GM10248 (cell line): ENCODE measurements around the gene EPS8L3.

Experiments
- CTCF ChIA-PET: fragments of 300-600 bp; sonication (Branson Sonifier 250); formaldehyde crosslinking; extraction: SDS; loops from one replicate; lab custom pipeline; 2021; ENCODE audit warnings: antibody characterized with exemption; lab: Yijun Ruan, JAX
- POLR2A ChIA-PET: fragments of 350-650 bp; sonication (Branson Sonifier 250); formaldehyde crosslinking; extraction: SDS; loops from one replicate; lab custom pipeline; 2020; ENCODE audit warnings: antibody characterized with exemption; lab: Yijun Ruan, JAX
- DNase-seq: peaks from one replicate; pipeline ENCODE4 v3.0.0; 2012; ENCODE audit errors: extremely low spot score
- CTCF ChIP-seq: IDR thresholded peaks from 2 replicates; pipeline ENCODE4 v1.5.1; 2012; ENCODE audit warnings: mild to moderate bottlenecking, low read depth; ENCODE audit errors: extremely low read depth, missing control alignments, control extremely low read depth

Gene EPS8L3

GRCh38 chr1:109790735-109791494 lies 27.2 kb upstream of the EPS8L3 start:
- peak; percentile 53 for TF ChIP-seq CTCF
- ChIA-PET POLR2A (interaction anchor here (1.0 kb wide), 1 partner anchor 195 kb away, joined by 3 read pairs; no protein-coding TSS in a partner anchor), CTCF (interaction anchor here (0.6 to 14.2 kb wide), 26 partner anchors 9 to 326 kb away, joined by 3 to 169 read pairs (median 4); partner anchors contain the start of gene AHCYL1)
- peak; percentile 85 for DNase-seq

GRCh38 chr1:109790329-109790728 lies 26.6 kb upstream of the EPS8L3 start:
- CTCF ChIA-PET, result interaction anchor here (0.6 to 14.2 kb wide), 24 partner anchors 9 to 327 kb away, joined by 3 to 169 read pairs (median 4); partner anchors contain the start of gene AHCYL1
- POLR2A ChIA-PET, result interaction anchor here (1.0 kb wide), 1 partner anchor 195 kb away, joined by 3 read pairs; no protein-coding TSS in a partner anchor
- TF ChIP-seq CTCF, result no peak
- DNase-seq, result no peak

- ChIA-PET CTCF (interaction anchor here (0.8 to 14.2 kb wide), 11 partner anchors 8 to 225 kb away, joined by 3 to 169 read pairs (median 7); partner anchors contain the start of gene AHCYL1), POLR2A (no interaction called here)
- DNase-seq, result no peak
- no peak for TF ChIP-seq CTCF
Observed at GRCh38 chr1:109789551-109790180, 25.9 kb upstream of the EPS8L3 start.

GRCh38 chr1:109788695-109789521 lies 25.2 kb upstream of the EPS8L3 start:
- DNase-seq, result peak; percentile 57
- ChIA-PET POLR2A (no interaction called here), CTCF (interaction anchor here (0.8 to 14.2 kb wide), 8 partner anchors 11 to 243 kb away, joined by 3 to 169 read pairs (median 4); partner anchors contain the start of gene AHCYL1)
- TF ChIP-seq CTCF, result no peak

GRCh38 chr1:109787845-109788601 lies 24.3 kb upstream of the EPS8L3 start:
- POLR2A ChIA-PET, result no interaction called here
- no peak for TF ChIP-seq CTCF
- CTCF ChIA-PET, result interaction anchor here (1.2 to 14.2 kb wide), 7 partner anchors 12 to 242 kb away, joined by 3 to 169 read pairs (median 4); partner anchors contain the start of gene AHCYL1
- no peak for DNase-seq
